Neural progenitor cell (in vitro differentiated cells): ENCODE data around the gene SYNJ2. TPM values are rescaled to one million over a fixed set of nuclear protein-coding genes. Genes with fewer than 3 reads are reported as not detected.

Experiments
- DNase-seq: peaks from one replicate; pipeline ENCODE4 v3.0.0-alpha.2; 2016; ENCODE audit warnings: low spot score
- H2AFZ ChIP-seq: fragments of 200-600 bp; sonication (generic); replicated peaks from 2 replicates; pipeline ENCODE4 v1.6.1; 2016; ENCODE audit warnings: antibody characterized with exemption
- H3F3A ChIP-seq: fragments of 200-600 bp; sonication (generic); 2 replicates; pipeline ENCODE4 v1.6.1; 2016; ENCODE audit warnings: antibody characterized with exemption, low read depth
- H3K27ac ChIP-seq: fragments of 200-600 bp; sonication (generic); 2 replicates; pipeline ENCODE4 v1.5.1; 2016; ENCODE audit warnings: mild to moderate bottlenecking
- H3K27me3 ChIP-seq: fragments of 200-600 bp; sonication (generic); 2 replicates; pipeline ENCODE4 v1.6.1; 2016; ENCODE audit warnings: mild to moderate bottlenecking, moderate library complexity
- H3K36me3 ChIP-seq: fragments of 200-600 bp; sonication (generic); 2 replicates; pipeline ENCODE4 v1.5.1; 2016
- H3K4me1 ChIP-seq: fragments of 200-600 bp; sonication (generic); 2 replicates; pipeline ENCODE4 v1.6.1; 2016; ENCODE audit warnings: mixed run types
- H3K4me2 ChIP-seq: fragments of 200-600 bp; sonication (generic); 2 replicates; pipeline ENCODE4 v1.6.1; 2016
- H3K4me3 ChIP-seq: fragments of 200-600 bp; sonication (generic); 2 replicates; pipeline ENCODE4 v1.5.1; 2016
- H3K79me2 ChIP-seq: fragments of 200-600 bp; sonication (generic); 2 replicates; pipeline ENCODE4 v1.6.1; 2016; ENCODE audit warnings: low read depth
- H3K9ac ChIP-seq: fragments of 200-600 bp; sonication (generic); 2 replicates; pipeline ENCODE4 v1.6.1; 2016
- H3K9me3 ChIP-seq: fragments of 200-600 bp; sonication (generic); 2 replicates; pipeline ENCODE4 v1.5.1; 2016; ENCODE audit warnings: low read depth
- H4K20me1 ChIP-seq: fragments of 200-600 bp; sonication (generic); 2 replicates; pipeline ENCODE4 v1.6.1; 2016; ENCODE audit warnings: low read depth
- H3K27ac Mint-ChIP-seq: 3 replicates; pipeline ENCODE4 v1.8.0; 2021; ENCODE audit warnings: mixed read lengths
- H3K27me3 Mint-ChIP-seq: 2 replicates; pipeline ENCODE4 v1.8.0; 2022; ENCODE audit warnings: low read depth, mild to moderate bottlenecking, inconsistent platforms, moderate library complexity, mixed read lengths; ENCODE audit not compliant: insufficient read depth
- H3K36me3 Mint-ChIP-seq: 3 replicates; pipeline ENCODE4 v1.8.0; 2021; ENCODE audit warnings: mixed read lengths
- H3K4me1 Mint-ChIP-seq: 3 replicates; pipeline ENCODE4 v1.8.0; 2021; ENCODE audit warnings: mixed read lengths
- H3K4me3 Mint-ChIP-seq: 3 replicates; pipeline ENCODE4 v1.8.0; 2021; ENCODE audit warnings: mild to moderate bottlenecking, moderate library complexity, mixed read lengths
- H3K9me3 Mint-ChIP-seq: 3 replicates; pipeline ENCODE4 v1.8.0; 2020; ENCODE audit warnings: mixed read lengths
- CTCF ChIP-seq: fragments of 200-600 bp; sonication (generic); IDR thresholded peaks from 2 replicates; pipeline ENCODE4 v1.5.1; 2017; ENCODE audit warnings: antibody characterized with exemption, mild to moderate bottlenecking
- EZH2 ChIP-seq: fragments of 200-600 bp; sonication (generic); IDR thresholded peaks from 2 replicates; pipeline ENCODE4 v1.6.1; 2017; ENCODE audit warnings: antibody characterized with exemption, mild to moderate bottlenecking, moderate library complexity
- EZH2phosphoT487 ChIP-seq: fragments of 200-600 bp; sonication (generic); IDR thresholded peaks from 2 replicates; pipeline ENCODE4 v1.6.1; 2017; ENCODE audit warnings: antibody characterized with exemption
- total RNA-seq: library from RNA; depleted of rRNA; stranded (reverse); fragments of >200 nt; gene quantifications from 2 replicates; pipeline ENCODE4 v1.2.3, GENCODE V29; 2015; ENCODE audit warnings: low replicate concordance

SYNJ2 gene
- total RNA-seq, 1 donor from 2014 or later = 4.8 TPM

DNA sequence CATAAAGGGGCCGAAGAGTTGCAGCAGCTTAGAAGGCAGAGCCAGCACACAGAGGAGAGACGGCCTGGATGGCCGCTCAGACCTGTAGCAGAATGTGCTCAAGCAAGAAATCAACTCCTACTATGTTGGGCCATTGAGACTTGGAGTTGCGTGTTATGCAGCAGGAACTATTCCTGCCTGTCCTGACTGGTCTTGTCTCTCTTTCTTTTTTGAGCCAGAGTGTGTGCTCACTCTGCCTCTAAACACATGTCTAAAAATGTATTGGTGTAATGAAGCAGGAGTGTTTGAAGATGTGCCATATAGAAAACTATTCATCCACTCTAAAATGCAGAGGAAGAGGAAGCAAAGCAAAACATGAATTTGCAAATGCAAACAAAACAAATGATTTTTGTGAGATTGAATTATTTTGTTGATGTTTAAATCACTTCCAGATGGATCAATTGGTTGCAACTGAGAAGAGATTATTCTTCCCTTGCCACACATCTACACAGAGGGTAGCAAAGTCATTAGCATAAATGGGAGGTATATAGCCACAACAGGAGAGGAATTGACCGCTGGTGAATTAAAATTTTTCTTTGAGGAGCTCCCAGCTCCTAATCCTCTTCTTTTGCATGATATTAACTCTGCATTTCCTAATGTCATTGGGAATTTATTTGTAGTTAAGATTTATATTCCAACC is 20.4 kb upstream of the SYNJ2 start:
- Histone ChIP-seq H3F3A (no peaks in the 10 kb centered on the region), H3K27me3 (no peaks in the 10 kb centered on the region), H3K4me3 (no peak overlapping the region), H4K20me1 (no peaks in the 10 kb centered on the region), H3K4me2 (no peak overlapping the region), H3K4me1 (no peaks in the 10 kb centered on the region), H3K79me2 (no peaks in the 10 kb centered on the region), H3K9me3 (peaks cover 3% of the 10 kb centered on the region), H2AFZ (no peak overlapping the region), H3K9ac (no peak overlapping the region), H3K36me3 (no peaks in the 10 kb centered on the region), H3K27ac (no peak overlapping the region)
- Mint-ChIP-seq H3K36me3 (no peaks in the 10 kb centered on the region), H3K27me3 (no peaks in the 10 kb centered on the region), H3K9me3 (peaks cover 17% of the 10 kb centered on the region), H3K4me1 (no peaks in the 10 kb centered on the region), H3K4me3 (no peak overlapping the region), H3K27ac (no peak overlapping the region)
- TF ChIP-seq EZH2 (no peak), CTCF (no peak), EZH2phosphoT487 (no peak)
- DNase-seq = no peak

DNA sequence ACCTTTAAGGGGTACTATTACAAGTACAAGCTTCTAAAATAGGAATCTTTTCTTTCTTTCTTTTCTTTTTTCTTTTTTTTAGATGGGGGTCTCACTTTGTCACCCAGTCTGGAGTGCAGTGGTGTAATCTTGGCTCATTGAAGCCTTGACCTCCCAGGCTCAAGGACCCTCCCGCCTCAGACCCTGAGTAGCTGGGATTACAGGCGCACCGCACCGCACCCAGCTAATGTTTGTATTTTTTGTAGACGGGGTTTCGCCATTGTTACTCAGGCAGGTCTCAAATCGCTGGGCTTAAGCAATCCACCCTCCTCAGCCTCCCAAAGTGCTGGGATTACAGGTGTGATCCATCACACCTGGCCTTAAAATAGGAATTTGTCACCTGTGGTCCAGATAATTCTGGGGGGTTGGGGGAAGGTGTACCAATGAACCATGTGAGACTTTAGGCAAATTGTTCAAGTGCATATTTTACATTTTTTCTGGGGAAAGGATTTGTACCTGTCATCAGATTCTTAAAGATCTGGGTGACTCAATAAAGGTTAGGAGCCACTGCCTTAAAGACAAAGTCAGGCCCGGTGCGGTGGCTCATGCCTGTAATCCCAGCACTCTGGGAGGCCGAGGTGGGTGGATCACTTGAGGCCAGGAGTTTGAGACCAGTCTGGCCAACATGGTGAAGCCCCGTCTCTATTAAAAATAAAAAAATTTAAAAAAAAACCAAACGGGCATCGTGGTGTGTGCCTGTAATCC is 19.7 kb upstream of the SYNJ2 start:
- no peak overlapping the region for H3K4me2 ChIP-seq

DNA sequence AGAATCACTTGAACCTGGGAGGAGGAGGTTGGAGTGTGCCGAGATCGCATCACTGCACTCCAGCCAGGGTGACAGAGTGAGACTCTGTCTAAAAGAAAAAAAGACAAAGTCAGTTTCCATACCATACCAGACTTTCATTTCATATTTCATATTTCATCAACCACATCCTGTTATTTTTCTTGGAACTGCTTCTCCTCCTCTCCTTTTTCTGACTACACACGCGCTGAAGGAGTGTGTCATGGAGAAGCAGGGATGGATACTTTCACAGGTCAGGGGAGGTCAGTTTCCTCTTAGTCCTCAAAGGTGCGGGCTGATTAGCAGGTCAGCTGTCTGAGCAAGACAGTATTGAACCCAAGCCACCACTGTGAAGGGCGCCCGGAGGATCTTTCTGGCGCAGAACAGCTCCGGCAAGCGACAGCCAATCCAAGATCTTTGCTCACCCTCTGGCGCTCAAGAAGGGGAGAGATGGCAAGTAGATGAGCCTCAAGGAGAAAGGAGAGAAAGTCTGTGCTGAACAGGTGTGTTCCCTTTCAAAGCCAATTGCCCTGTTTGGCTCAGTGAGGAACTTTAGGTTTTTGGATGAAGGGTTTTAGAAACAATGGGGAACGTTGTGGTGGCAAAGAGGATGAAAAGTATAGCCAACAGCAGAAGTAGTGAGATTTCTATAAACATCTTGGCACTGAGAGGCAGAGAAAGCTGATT is 18.9 kb upstream of the SYNJ2 start:
- H3K36me3 Mint-ChIP-seq = no peaks in the 10 kb centered on the region

More for the DNA sequence above, 19.7 kb upstream of the SYNJ2 start:
- Histone ChIP-seq H4K20me1 (no peaks in the 10 kb centered on the region), H3K27me3 (no peaks in the 10 kb centered on the region), H3K9me3 (peaks cover 3% of the 10 kb centered on the region), H3K79me2 (no peaks in the 10 kb centered on the region), H3K9ac (no peak overlapping the region), H3F3A (no peaks in the 10 kb centered on the region), H3K36me3 (no peaks in the 10 kb centered on the region), H2AFZ (no peak overlapping the region), H3K4me1 (no peaks in the 10 kb centered on the region), H3K27ac (no peak overlapping the region), H3K4me3 (no peak overlapping the region)
- TF ChIP-seq EZH2 (no peak), CTCF (no peak)
- Mint-ChIP-seq H3K27ac (no peak overlapping the region), H3K4me1 (no peaks in the 10 kb centered on the region), H3K27me3 (no peaks in the 10 kb centered on the region), H3K9me3 (peaks cover 17% of the 10 kb centered on the region), H3K36me3 (no peaks in the 10 kb centered on the region), H3K4me3 (no peak overlapping the region)
- no peak for DNase-seq

More for the DNA sequence above, 18.9 kb upstream of the SYNJ2 start:
- no peaks in the 10 kb centered on the region for H3K4me1 Mint-ChIP-seq
- Histone ChIP-seq H3K4me3 (no peak overlapping the region), H2AFZ (no peak overlapping the region), H3K27ac (no peak overlapping the region), H3K9me3 (peaks cover 3% of the 10 kb centered on the region), H3K79me2 (no peaks in the 10 kb centered on the region), H3K9ac (no peak overlapping the region), H3K27me3 (no peaks in the 10 kb centered on the region), H3F3A (no peaks in the 10 kb centered on the region), H3K4me2 (no peak overlapping the region), H3K36me3 (no peaks in the 10 kb centered on the region), H3K4me1 (no peaks in the 10 kb centered on the region), H4K20me1 (no peaks in the 10 kb centered on the region)
- TF ChIP-seq EZH2phosphoT487 (no peak), EZH2 (no peak), CTCF (no peak)
- no peak for DNase-seq
- no peaks in the 10 kb centered on the region for H3K27me3 Mint-ChIP-seq
- peaks cover 17% of the 10 kb centered on the region for H3K9me3 Mint-ChIP-seq
- no peak overlapping the region for H3K4me3 Mint-ChIP-seq
- no peak overlapping the region for H3K27ac Mint-ChIP-seq
